Measurements from ENCODE around the gene AMPD2.

GRCh38 chr1:109639841-109640184 lies 20.2 kb downstream of the AMPD2 start:
- TF ChIP-seq POLR2A (IDR thresholded peaks at IDR 0.05; ENCODE audit: low read depth, low read length), result no peak
- no peak for TF ChIP-seq TAF1 (IDR thresholded peaks at IDR 0.05; ENCODE audit: borderline replicate concordance, low read depth, low read length)
